Large intestine (tissue), 3 donors: Measurements from ENCODE around the gene MCM6. TPM values are rescaled to one million over a fixed set of nuclear protein-coding genes. Genes with fewer than 3 reads are reported as not detected.
A peak's percentile ranks its signal among the peaks of the same experiment; 100 is the strongest.

ENCODE experiments used
- DNase-seq, 2 donors: peaks; one replicate each; pipeline versions ENCODE4 v3.0.0 to v3.0.0-alpha.2; 2013
- H3K27ac ChIP-seq: one replicate; pipeline ENCODE4 v1.5.1; 2013; ENCODE audit warnings: low read length
- H3K27me3 ChIP-seq: 2 replicates; pipeline ENCODE4 v1.6.1; 2013; ENCODE audit warnings: low read length; ENCODE audit not compliant: control insufficient read depth, insufficient read depth
- H3K36me3 ChIP-seq: 2 replicates; pipeline ENCODE4 v1.6.1; 2013; ENCODE audit warnings: low read length; ENCODE audit not compliant: control insufficient read depth, insufficient read depth
- H3K4me1 ChIP-seq: one replicate; pipeline ENCODE4 v1.6.1; 2013; ENCODE audit warnings: low read length; ENCODE audit not compliant: control insufficient read depth, insufficient read depth
- H3K4me3 ChIP-seq: one replicate; pipeline ENCODE4 v1.5.1; 2013; ENCODE audit warnings: low read length
- H3K9me3 ChIP-seq: one replicate; pipeline ENCODE4 v1.6.1; 2013; ENCODE audit warnings: mild to moderate bottlenecking, low read depth, low read length, moderate library complexity; ENCODE audit not compliant: control insufficient read depth
- WGBS: methylation state at CpG from one replicate; pipeline ENCODE4 v1.1.5; 2013; ENCODE audit warnings: low lambda C conversion rate; ENCODE audit not compliant: insufficient coverage; 5-methylcytosine and 5-hydroxymethylcytosine counted together
- polyA plus RNA-seq: library from polyadenylated mRNA; unstranded; fragments of 120-200 nt; gene quantifications from one replicate; pipeline ENCODE4 v1.2.1, GENCODE V29; 2013

The MCM6 gene
- polyA plus RNA-seq, 1 donor = 51.9 TPM

GRCh38 chr2:135825550-135826176, 50.6 kb downstream of the MCM6 start:
- no peak overlapping the region for H3K4me3 ChIP-seq

GRCh38 chr2:135825131-135825530, 51.1 kb downstream of the MCM6 start:
- Histone ChIP-seq H3K4me3 (no peak overlapping the region), H3K9me3 (peaks cover 6% of the 10 kb centered on the region), H3K27me3 (no peaks in the 10 kb centered on the region), H3K27ac (peak overlapping the region; percentile 6), H3K4me1 (peaks cover 13% of the 10 kb centered on the region), H3K36me3 (peaks cover 46% of the 10 kb centered on the region)
- 89% methylated on average over 1 of the region's 9 CpGs for WGBS
- no peak for DNase-seq

More at GRCh38 chr2:135825550-135826176, 50.6 kb downstream of the MCM6 start:
- Histone ChIP-seq H3K4me1 (peaks cover 18% of the 10 kb centered on the region), H3K27ac (peak overlapping the region; percentile 6), H3K27me3 (no peaks in the 10 kb centered on the region), H3K9me3 (peaks cover 6% of the 10 kb centered on the region), H3K36me3 (peaks cover 41% of the 10 kb centered on the region)
- peak; percentile 51 to 81 for DNase-seq
- no CpG with 5 or more reads among the region's 11 CpGs for WGBS

GRCh38 chr2:135822855-135823254, 53.4 kb downstream of the MCM6 start:
- no CpG with 5 or more reads among the region's 1 CpG for WGBS
- peaks cover 57% of the 10 kb centered on the region for H3K36me3 ChIP-seq
- no peak overlapping the region for H3K27ac ChIP-seq
- H3K9me3 ChIP-seq = peaks cover 6% of the 10 kb centered on the region
- no peak overlapping the region for H3K4me3 ChIP-seq
- H3K27me3 ChIP-seq = no peaks in the 10 kb centered on the region
- DNase-seq = no peak
- peaks cover 13% of the 10 kb centered on the region for H3K4me1 ChIP-seq

GRCh38 chr2:135821190-135821589, 55.1 kb downstream of the MCM6 start:
- no CpG with 5 or more reads among the region's 2 CpGs for WGBS
- H3K27me3 ChIP-seq = no peaks in the 10 kb centered on the region
- H3K9me3 ChIP-seq = peaks cover 6% of the 10 kb centered on the region
- peaks cover 72% of the 10 kb centered on the region for H3K36me3 ChIP-seq
- no peak overlapping the region for H3K4me3 ChIP-seq
- DNase-seq = no peak
- peaks cover 8% of the 10 kb centered on the region for H3K4me1 ChIP-seq
- no peak overlapping the region for H3K27ac ChIP-seq

GRCh38 chr2:135820003-135820618, 56.1 kb downstream of the MCM6 start:
- H3K27ac ChIP-seq = no peak overlapping the region
- no CpG with 5 or more reads among the region's 9 CpGs for WGBS
- peaks cover 75% of the 10 kb centered on the region for H3K36me3 ChIP-seq
- peaks cover 6% of the 10 kb centered on the region for H3K9me3 ChIP-seq
- H3K27me3 ChIP-seq = no peaks in the 10 kb centered on the region
- H3K4me1 ChIP-seq = peaks cover 1% of the 10 kb centered on the region
- no peak for DNase-seq
- H3K4me3 ChIP-seq = no peak overlapping the region

- DNase-seq = no peak
- H3K36me3 ChIP-seq = peaks cover 70% of the 10 kb centered on the region
- no peak overlapping the region for H3K4me3 ChIP-seq
- H3K27ac ChIP-seq = no peak overlapping the region
- no peaks in the 10 kb centered on the region for H3K4me1 ChIP-seq
- WGBS = no CpG with 5 or more reads among the region's 8 CpGs
- peaks cover 9% of the 10 kb centered on the region for H3K9me3 ChIP-seq
- no peaks in the 10 kb centered on the region for H3K27me3 ChIP-seq
These were observed 57.2 kb downstream of the MCM6 start for GRCh38 chr2:135818937-135819610.

- H3K27ac ChIP-seq = no peak overlapping the region
- peaks cover 62% of the 10 kb centered on the region for H3K36me3 ChIP-seq
- H3K4me1 ChIP-seq = no peaks in the 10 kb centered on the region
- peaks cover 4% of the 10 kb centered on the region for H3K9me3 ChIP-seq
- no peak for DNase-seq
- 100% methylated on average over 1 of the region's 4 CpGs for WGBS
- no peaks in the 10 kb centered on the region for H3K27me3 ChIP-seq
- H3K4me3 ChIP-seq = no peak overlapping the region
These were observed 58.3 kb downstream of the MCM6 start for GRCh38 chr2:135817951-135818350.

GRCh38 chr2:135817466-135817865, 58.8 kb downstream of the MCM6 start:
- peaks cover 60% of the 10 kb centered on the region for H3K36me3 ChIP-seq
- H3K9me3 ChIP-seq = peaks cover 3% of the 10 kb centered on the region
- WGBS = no CpG with 5 or more reads among the region's 18 CpGs

GRCh38 chr2:135815269-135815668, 61.0 kb downstream of the MCM6 start:
- Histone ChIP-seq H3K9me3 (peaks cover 3% of the 10 kb centered on the region), H3K36me3 (peaks cover 50% of the 10 kb centered on the region), H3K4me3 (no peak overlapping the region), H3K4me1 (no peaks in the 10 kb centered on the region), H3K27ac (no peak overlapping the region), H3K27me3 (no peaks in the 10 kb centered on the region)
- no peak for DNase-seq
- no CpG with 5 or more reads among the region's 3 CpGs for WGBS

More at GRCh38 chr2:135817466-135817865, 58.8 kb downstream of the MCM6 start:
- H3K4me3 ChIP-seq = no peak overlapping the region
- no peaks in the 10 kb centered on the region for H3K27me3 ChIP-seq
- H3K4me1 ChIP-seq = no peaks in the 10 kb centered on the region
- no peak for DNase-seq
- no peak overlapping the region for H3K27ac ChIP-seq

- Histone ChIP-seq H3K36me3 (peaks cover 52% of the 10 kb centered on the region), H3K9me3 (peaks cover 3% of the 10 kb centered on the region), H3K4me1 (no peaks in the 10 kb centered on the region), H3K27me3 (no peaks in the 10 kb centered on the region), H3K27ac (no peak overlapping the region), H3K4me3 (no peak overlapping the region)
- no peak for DNase-seq
- WGBS = 51% methylated on average over 2 of the region's 2 CpGs
These were observed 63.2 kb downstream of the MCM6 start for GRCh38 chr2:135812907-135813511.
